Measurements from ENCODE around the gene CH25H. TPM values are rescaled to one million over a fixed set of nuclear protein-coding genes. Genes with fewer than 3 reads are reported as not detected.
"Not testable (repeated sequence)": the region's sequence is repeated elsewhere in the genome, so short reads cannot be mapped to it uniquely, and the experiment has no call there.

CH25H gene
- total RNA-seq: not detected in 2 replicates
- long read RNA-seq: 0 reads

GRCh38 chr10:89207181-89207800 is at the start of gene CH25H:
TSS of gene CH25H (minus strand) at chr10:89207317. CDS start at chr10:89207292, 25 bp downstream.
- peak within 1 kb of the TSS; percentile 3 for H3K27ac Mint-ChIP-seq (ENCODE audit: unreplicated experiment)
- H3K4me1 Mint-ChIP-seq (ENCODE audit: unreplicated experiment): peaks cover 21% of the 10 kb centered on the region
- H3K9me3 Mint-ChIP-seq (ENCODE audit: unreplicated experiment): no peaks in the 10 kb centered on the region
- no peak for TF ChIP-seq CTCF (IDR thresholded peaks at IDR 0.05)
- peaks cover 28% of the 10 kb centered on the region for H3K27me3 Mint-ChIP-seq (ENCODE audit: unreplicated experiment)
- H3K4me3 Mint-ChIP-seq (ENCODE audit: unreplicated experiment): peak within 1 kb of the TSS; percentile 72
- peak; percentile 85 for DNase-seq (ENCODE audit: extremely low spot score, unreplicated experiment)
- H3K36me3 Mint-ChIP-seq (ENCODE audit: unreplicated experiment): no peaks in the 10 kb centered on the region

- H3K9me3 Mint-ChIP-seq (ENCODE audit: unreplicated experiment): no peaks in the 10 kb centered on the region
- no peak overlapping the region for H3K27ac Mint-ChIP-seq (ENCODE audit: unreplicated experiment)
- H3K36me3 Mint-ChIP-seq (ENCODE audit: unreplicated experiment): no peaks in the 10 kb centered on the region
- H3K4me3 Mint-ChIP-seq (ENCODE audit: unreplicated experiment): no peak overlapping the region
- H3K4me1 Mint-ChIP-seq (ENCODE audit: unreplicated experiment): peaks cover 8% of the 10 kb centered on the region
- TF ChIP-seq CTCF (IDR thresholded peaks at IDR 0.05): no peak
- no peak for DNase-seq (ENCODE audit: extremely low spot score, unreplicated experiment)
- H3K27me3 Mint-ChIP-seq (ENCODE audit: unreplicated experiment): peaks cover 32% of the 10 kb centered on the region
These were observed 49.2 kb upstream of the CH25H start for GRCh38 chr10:89256340-89256739.

- H3K9me3 Mint-ChIP-seq (ENCODE audit: unreplicated experiment): no peaks in the 10 kb centered on the region
- H3K4me1 Mint-ChIP-seq (ENCODE audit: unreplicated experiment): peaks cover 10% of the 10 kb centered on the region
- peaks cover 32% of the 10 kb centered on the region for H3K27me3 Mint-ChIP-seq (ENCODE audit: unreplicated experiment)
- H3K4me3 Mint-ChIP-seq (ENCODE audit: unreplicated experiment): no peak overlapping the region
- DNase-seq (ENCODE audit: extremely low spot score, unreplicated experiment): no peak
- no peak for TF ChIP-seq CTCF (IDR thresholded peaks at IDR 0.05)
- no peak overlapping the region for H3K27ac Mint-ChIP-seq (ENCODE audit: unreplicated experiment)
- H3K36me3 Mint-ChIP-seq (ENCODE audit: unreplicated experiment): no peaks in the 10 kb centered on the region
These were observed 48.7 kb upstream of the CH25H start for GRCh38 chr10:89255793-89256192.

- DNase-seq (ENCODE audit: extremely low spot score, unreplicated experiment); H3K36me3 Mint-ChIP-seq (ENCODE audit: unreplicated experiment); H3K4me3 Mint-ChIP-seq (ENCODE audit: unreplicated experiment); H3K4me1 Mint-ChIP-seq (ENCODE audit: unreplicated experiment); H3K27ac Mint-ChIP-seq (ENCODE audit: unreplicated experiment); H3K9me3 Mint-ChIP-seq (ENCODE audit: unreplicated experiment): not testable (repeated sequence)
- H3K27me3 Mint-ChIP-seq (ENCODE audit: unreplicated experiment): peaks cover 32% of the 10 kb centered on the region
These were observed 48.0 kb upstream of the CH25H start for GRCh38 chr10:89255091-89255579.

GRCh38 chr10:89252225-89252585 is 45.1 kb upstream of the CH25H start:
- peaks cover 8% of the 10 kb centered on the region for H3K4me1 Mint-ChIP-seq (ENCODE audit: unreplicated experiment)
- H3K27ac Mint-ChIP-seq (ENCODE audit: unreplicated experiment): no peak overlapping the region
- no peak for DNase-seq (ENCODE audit: extremely low spot score, unreplicated experiment)
- peaks cover 12% of the 10 kb centered on the region for H3K27me3 Mint-ChIP-seq (ENCODE audit: unreplicated experiment)
- no peak for TF ChIP-seq CTCF (IDR thresholded peaks at IDR 0.05)
- no peaks in the 10 kb centered on the region for H3K9me3 Mint-ChIP-seq (ENCODE audit: unreplicated experiment)
- H3K36me3 Mint-ChIP-seq (ENCODE audit: unreplicated experiment): no peaks in the 10 kb centered on the region
- no peak overlapping the region for H3K4me3 Mint-ChIP-seq (ENCODE audit: unreplicated experiment)
